GM19395 (cell line): ENCODE results near the gene SLCO1B3.
"Not testable (repeated sequence)": the region's sequence is repeated elsewhere in the genome, so short reads cannot be mapped to it uniquely, and the experiment has no call there.

Source experiments
- ATAC-seq: cut with Tn5 transposase; IDR thresholded peaks from one replicate; pipeline ENCODE4 v1.9.1; 2021; ENCODE audit warnings: mild to moderate bottlenecking, moderate library complexity; ENCODE audit not compliant: unreplicated experiment

The SLCO1B3 gene, protein sequence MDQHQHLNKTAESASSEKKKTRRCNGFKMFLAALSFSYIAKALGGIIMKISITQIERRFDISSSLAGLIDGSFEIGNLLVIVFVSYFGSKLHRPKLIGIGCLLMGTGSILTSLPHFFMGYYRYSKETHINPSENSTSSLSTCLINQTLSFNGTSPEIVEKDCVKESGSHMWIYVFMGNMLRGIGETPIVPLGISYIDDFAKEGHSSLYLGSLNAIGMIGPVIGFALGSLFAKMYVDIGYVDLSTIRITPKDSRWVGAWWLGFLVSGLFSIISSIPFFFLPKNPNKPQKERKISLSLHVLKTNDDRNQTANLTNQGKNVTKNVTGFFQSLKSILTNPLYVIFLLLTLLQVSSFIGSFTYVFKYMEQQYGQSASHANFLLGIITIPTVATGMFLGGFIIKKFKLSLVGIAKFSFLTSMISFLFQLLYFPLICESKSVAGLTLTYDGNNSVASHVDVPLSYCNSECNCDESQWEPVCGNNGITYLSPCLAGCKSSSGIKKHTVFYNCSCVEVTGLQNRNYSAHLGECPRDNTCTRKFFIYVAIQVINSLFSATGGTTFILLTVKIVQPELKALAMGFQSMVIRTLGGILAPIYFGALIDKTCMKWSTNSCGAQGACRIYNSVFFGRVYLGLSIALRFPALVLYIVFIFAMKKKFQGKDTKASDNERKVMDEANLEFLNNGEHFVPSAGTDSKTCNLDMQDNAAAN

DNA sequence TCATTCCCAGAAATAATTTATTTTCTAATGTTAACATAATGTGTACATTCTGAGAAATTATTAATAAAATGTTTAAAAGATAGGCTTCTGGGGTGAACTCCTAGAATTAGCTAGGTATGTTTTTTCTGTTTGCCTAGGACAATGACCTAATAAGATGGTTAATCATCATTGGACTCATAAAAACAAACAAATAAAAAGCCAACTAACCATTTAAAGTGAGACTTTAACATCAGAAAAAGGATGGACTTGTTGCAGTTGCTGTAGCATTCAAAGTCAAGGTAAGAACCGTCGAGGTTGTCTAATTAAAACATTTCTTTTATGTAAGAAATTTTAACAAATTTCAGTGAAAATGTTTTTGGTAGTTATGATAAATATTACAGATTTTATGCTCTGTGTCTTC lies at the start of gene SLCO1B3:
Gene SLCO1B3, plus strand, starts transcription at position 219 of the 400 bp plus-strand sequence. CDS start 5,034 bp downstream, outside the sequence.
- no peak for ATAC-seq

DNA sequence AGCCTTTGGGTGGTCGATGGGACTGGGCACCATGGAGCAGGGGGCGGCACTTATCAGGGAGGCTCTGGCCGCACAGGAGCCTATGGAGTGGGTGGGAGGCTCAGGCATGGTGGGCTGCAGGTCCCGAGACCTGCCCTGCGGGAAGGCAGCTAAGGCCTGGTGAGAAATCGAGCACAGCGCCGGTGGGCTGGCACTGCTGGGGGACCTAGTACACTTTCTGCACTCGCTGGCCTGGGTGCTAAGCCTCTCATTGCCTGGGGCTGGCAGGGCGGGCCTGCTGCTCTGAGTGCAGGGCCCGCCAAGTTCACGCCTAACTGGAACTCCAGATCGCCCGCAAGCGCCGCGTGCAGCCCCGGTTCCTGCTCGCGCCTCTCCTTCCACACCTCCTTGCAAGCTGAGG lies 33.1 kb upstream of the SLCO1B3 start:
- ATAC-seq, result no peak

GRCh38 chr12:20778969-20779368 lies 31.5 kb upstream of the SLCO1B3 start:
- no peak for ATAC-seq

DNA sequence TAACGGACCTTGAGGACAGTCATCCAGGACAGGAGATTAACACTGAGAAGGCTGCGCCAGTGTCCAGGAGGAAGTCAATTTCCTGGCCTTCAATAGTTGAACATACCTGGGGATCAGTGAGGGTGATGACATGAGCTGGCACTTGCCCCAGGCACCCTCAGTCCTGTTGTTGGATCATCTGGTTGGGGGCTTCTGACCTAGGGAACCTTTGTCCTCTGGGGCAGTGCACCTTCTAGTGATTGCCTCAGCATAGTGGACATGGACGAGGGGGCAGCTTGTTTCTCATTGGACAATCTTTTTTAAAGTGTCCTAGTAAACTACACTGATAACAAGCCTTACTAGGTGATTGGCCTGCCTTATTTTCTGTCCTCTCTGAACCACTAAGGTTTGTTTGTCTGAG lies 30.5 kb upstream of the SLCO1B3 start:
- not testable (repeated sequence) for ATAC-seq

- ATAC-seq, result not testable (repeated sequence)
Measured at GRCh38 chr12:20783796-20784357, 26.6 kb upstream of the SLCO1B3 start.

DNA sequence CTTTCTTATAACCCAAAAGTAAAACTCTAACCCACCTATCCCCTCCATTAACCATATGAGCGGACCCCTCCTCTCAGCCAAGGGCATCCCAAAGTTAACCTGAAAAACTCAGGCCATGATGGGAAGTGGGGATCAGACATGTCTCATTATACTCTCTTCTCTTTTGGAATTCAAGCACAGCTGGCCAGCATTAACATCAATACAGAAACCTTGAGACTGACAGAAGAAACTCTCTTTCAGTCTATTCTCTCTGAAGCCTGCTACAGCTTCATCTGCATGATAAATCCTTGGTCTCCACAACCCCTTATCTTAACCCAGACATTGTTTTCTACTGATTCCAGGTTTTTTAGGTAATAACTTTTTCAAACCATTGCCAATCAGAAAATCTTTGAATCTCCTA lies 17.5 kb upstream of the SLCO1B3 start:
- no peak for ATAC-seq

DNA sequence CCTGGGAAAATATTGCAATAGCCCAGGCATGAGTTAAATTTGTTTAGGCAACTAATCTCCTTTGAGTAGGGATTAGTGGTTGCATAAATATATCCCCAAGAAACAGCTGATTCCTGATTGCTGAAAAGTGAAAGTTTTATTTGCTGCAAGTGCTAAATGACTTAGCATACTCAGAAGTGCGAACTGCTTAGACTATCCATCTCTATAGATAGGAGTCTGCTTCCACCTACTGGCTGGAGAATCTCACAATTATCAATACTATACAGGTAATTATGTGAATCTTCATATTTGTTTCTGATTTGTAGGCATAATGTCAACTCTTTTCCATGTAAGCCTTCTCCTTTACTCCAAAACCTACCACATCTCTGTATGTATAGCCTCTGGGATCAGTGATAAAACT lies 12.0 kb upstream of the SLCO1B3 start:
- no peak for ATAC-seq

DNA sequence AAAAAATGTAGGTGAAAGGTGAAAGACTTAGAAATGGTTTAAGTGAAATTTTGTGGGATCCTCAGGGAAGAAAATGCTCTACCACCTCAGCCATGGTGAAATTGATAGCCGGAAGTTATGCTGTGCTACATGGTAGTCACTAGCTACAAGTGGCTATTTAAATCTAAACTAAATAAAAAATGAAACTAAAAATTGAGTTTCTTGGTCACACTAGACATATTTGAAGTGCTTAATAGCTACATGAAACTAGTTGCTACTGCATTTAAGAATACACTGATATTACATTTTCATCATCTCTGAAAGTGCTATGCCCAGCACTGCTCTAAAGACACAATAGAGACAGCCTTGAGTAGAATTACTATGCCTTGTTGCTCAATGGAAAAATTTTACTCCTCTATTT lies 10.3 kb upstream of the SLCO1B3 start:
- ATAC-seq, result no peak

DNA sequence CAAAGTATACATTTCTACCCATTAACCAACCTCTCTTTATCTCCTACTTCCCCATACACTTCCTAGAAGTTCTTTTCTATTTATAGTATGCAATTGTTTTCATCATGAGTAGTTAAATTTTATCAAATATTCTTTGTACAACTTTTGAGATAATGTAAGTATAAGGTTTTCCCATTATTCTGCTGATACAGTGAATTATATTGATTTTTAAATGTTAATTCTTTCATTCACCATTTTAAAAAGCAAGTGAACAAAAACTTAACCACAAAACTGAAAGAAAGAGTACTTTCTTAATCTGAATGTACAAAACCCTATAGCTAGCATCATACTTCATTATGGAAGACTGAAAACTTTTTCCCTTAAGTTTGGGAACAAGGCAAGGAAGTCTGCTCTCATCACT lies 9.5 kb upstream of the SLCO1B3 start:
- no peak for ATAC-seq

DNA sequence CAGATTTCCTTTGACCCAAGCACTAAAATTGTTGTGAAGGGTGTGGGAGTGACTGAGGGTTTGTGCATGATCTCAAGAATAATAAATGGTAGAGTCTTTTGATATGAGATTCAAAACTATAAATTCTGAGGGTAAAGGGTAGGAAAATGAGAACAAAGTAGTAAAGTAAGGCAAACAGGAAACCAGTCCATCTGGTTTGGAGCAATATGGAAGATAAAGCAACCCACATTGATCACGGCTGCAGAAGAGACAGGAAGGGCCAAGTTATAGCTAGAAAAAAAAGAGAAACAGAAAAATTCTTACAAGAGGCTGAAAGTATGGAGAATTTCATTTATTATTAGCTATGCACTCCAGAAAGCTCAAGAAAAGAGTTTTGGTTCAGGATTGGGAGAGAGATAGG lies 4.6 kb upstream of the SLCO1B3 start:
- ATAC-seq, result no peak

- ATAC-seq, result no peak
Measured at GRCh38 chr12:20807192-20808080, 3.1 kb upstream of the SLCO1B3 start.

- ATAC-seq, result no peak
Measured at GRCh38 chr12:20808521-20808920, 2.0 kb upstream of the SLCO1B3 start.

DNA sequence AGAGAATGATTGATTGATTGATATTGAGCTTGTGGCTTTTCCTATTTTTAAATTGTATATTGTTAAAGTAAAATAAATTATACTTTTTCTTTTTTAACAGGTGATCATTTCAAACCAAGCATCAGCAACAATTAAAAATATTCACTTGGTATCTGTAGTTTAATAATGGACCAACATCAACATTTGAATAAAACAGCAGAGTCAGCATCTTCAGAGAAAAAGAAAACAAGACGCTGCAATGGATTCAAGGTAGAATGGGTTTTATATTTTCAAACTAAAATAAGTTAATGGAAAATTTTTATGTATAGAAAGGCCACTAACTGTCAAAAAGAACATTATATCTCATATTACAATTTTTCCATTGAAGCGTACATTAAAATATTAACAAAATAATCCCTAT lies 5.1 kb downstream of the SLCO1B3 start:
- no peak for ATAC-seq

DNA sequence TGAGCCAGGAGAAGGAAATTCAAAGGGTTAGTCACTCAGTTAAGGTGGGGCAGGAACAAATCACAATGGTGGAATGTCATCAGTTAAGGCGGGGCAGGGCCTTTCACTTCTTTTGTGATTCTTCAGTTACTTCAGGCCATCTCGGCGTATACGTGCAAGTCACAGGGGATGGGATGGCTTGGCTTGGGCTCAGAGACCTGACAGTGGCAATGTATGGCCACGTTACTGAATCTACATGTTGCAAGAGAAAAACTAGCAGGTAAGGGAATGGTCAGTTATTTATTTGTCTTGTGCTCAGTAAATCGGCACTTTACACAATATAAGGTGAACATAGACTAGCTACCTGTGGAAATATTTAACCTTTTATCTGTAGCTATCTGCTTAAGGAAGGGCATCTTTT lies 11.9 kb downstream of the SLCO1B3 start:
- no peak for ATAC-seq

DNA sequence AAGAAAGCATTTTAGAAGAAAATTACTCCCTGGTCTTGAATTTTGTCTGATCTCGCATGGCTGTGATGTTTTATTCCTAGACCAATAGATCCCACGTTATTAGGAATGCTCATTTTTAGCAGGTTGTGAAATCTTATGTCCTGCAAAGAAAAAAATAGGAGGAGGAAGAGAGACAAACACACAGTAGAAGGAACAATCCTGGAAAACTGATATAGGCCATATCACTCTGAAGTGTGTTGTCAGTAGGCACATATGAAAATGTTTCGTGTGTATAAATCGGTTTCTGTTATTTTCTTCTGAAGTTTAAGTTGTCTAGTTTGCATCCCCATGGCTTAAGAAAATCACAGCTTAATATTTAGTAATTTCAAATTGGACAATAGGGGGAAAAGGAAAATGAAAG lies 12.4 kb downstream of the SLCO1B3 start:
- no peak for ATAC-seq

GRCh38 chr12:20829919-20830318 lies 19.4 kb downstream of the SLCO1B3 start:
- ATAC-seq, result no peak

GRCh38 chr12:20830456-20830855 lies 20.0 kb downstream of the SLCO1B3 start:
- ATAC-seq, result no peak

- no peak for ATAC-seq
Measured at GRCh38 chr12:20832911-20833310, 22.4 kb downstream of the SLCO1B3 start.

GRCh38 chr12:20852649-20853048 lies 42.1 kb downstream of the SLCO1B3 start:
- no peak for ATAC-seq

GRCh38 chr12:20863056-20863455 lies 52.6 kb downstream of the SLCO1B3 start:
- ATAC-seq, result no peak

GRCh38 chr12:20865873-20866272 lies 55.4 kb downstream of the SLCO1B3 start:
- ATAC-seq, result no peak
